Lung (tissue), 12 donors: Measurements from ENCODE around the gene EFNA5. TPM values are rescaled to one million over a fixed set of nuclear protein-coding genes. Genes with fewer than 3 reads are reported as not detected.

Experiments used
- ATAC-seq: fragments of 200-7000 bp; cut with Tn5 transposase; one replicate; pipeline ENCODE4 v1.9.1; 2020; ENCODE audit warnings: moderate number of reproducible peaks; ENCODE audit not compliant: insufficient read depth, low FRiP score
- DNase-seq, 3 donors: peaks; one replicate each; pipeline ENCODE4 v3.0.0-alpha.2; 2013 to 2017
- H3K27ac ChIP-seq, 2 donors: one replicate each; pipeline ENCODE4 v1.5.1; 2013; ENCODE audit warnings: mild to moderate bottlenecking in 2 of 2, moderate library complexity in 2 of 2, control low read depth in 1 of 2, inconsistent platforms in 1 of 2, low read depth in 1 of 2, low read length in 1 of 2
- H3K27me3 ChIP-seq, 3 donors: one replicate each; pipeline ENCODE4 v1.5.1; 2013; ENCODE audit warnings: low read length in 2 of 3; ENCODE audit not compliant: control insufficient read depth in 3 of 3, insufficient read depth in 3 of 3
- H3K36me3 ChIP-seq, 4 donors: one replicate each; pipeline ENCODE4 v1.5.1; 2013; ENCODE audit warnings: low read length in 4 of 4, mild to moderate bottlenecking in 1 of 4, moderate library complexity in 1 of 4; ENCODE audit not compliant: control insufficient read depth in 4 of 4, insufficient read depth in 4 of 4
- H3K4me1 ChIP-seq, 5 donors: one replicate each; pipeline ENCODE4 v1.5.1; 2013; ENCODE audit warnings: low read length in 5 of 5, mild to moderate bottlenecking in 2 of 5, moderate library complexity in 1 of 5; ENCODE audit not compliant: control insufficient read depth in 5 of 5, insufficient read depth in 5 of 5
- H3K4me3 ChIP-seq: one replicate; pipeline ENCODE4 v1.5.1; 2013; ENCODE audit warnings: mild to moderate bottlenecking, control low read depth, moderate library complexity
- H3K9ac ChIP-seq, 2 donors: one replicate each; pipeline ENCODE4 v1.5.1; 2013; ENCODE audit warnings: low read length in 2 of 2, control low read depth in 1 of 2; ENCODE audit not compliant: insufficient read depth in 1 of 2
- H3K9me3 ChIP-seq, 4 donors: one replicate each; pipeline ENCODE4 v1.5.1; 2013; ENCODE audit warnings: low read length in 3 of 4, mild to moderate bottlenecking in 1 of 4, moderate library complexity in 1 of 4; ENCODE audit not compliant: control insufficient read depth in 4 of 4, insufficient read depth in 3 of 4
- CTCF ChIP-seq: IDR thresholded peaks from 2 replicates; pipeline ENCODE4 v1.5.1; 2012; ENCODE audit warnings: mild to moderate bottlenecking; ENCODE audit errors: control extremely low read depth, extremely low read depth
- WGBS, 2 donors: extraction: QIAGEN DNeasy Blood & Tissue Kit; methylation state at CpG; one replicate each; pipeline ENCODE4 v1.1.7; 2013; 5-methylcytosine and 5-hydroxymethylcytosine counted together
- polyA plus RNA-seq, 2 donors: library from polyadenylated mRNA; stranded (reverse); fragments of 200-250 nt; gene quantifications; one replicate each; pipeline ENCODE4 v1.2.1, GENCODE V29; 2013
- total RNA-seq, 2 donors: library from RNA; depleted of rRNA in 1 of 2; stranded (reverse); fragments of >200 nt in 1 of 2; gene quantifications; one replicate each; pipeline ENCODE4 v1.2.1, GENCODE V29; 2014 to 2021
- donor health status: control.
- donor health status: control.
- donor health status: Bipolar disorder and iron deficiency.
- donor health status: healthy.
- donor health status: DM: yes; HTN: yes; CAD: no.

EFNA5 gene
- total and polyA plus RNA-seq, 4 donors, result 2.1 to 18.4 (median 7.8) TPM

GRCh38 chr5:107554776-107555424 lies 115.8 kb downstream of the EFNA5 start:
- no peak for DNase-seq
- no peaks in the 10 kb centered on the region for H3K27me3 ChIP-seq
- H3K9ac ChIP-seq, result no peak overlapping the region
- peaks cover 0 to 13% (median 0%) of the 10 kb centered on the region in 5 donors for H3K4me1 ChIP-seq
- H3K4me3 ChIP-seq, result no peak overlapping the region
- no peak for ATAC-seq
- peak overlapping the region in 1 of 2 donors; percentile 57 for H3K27ac ChIP-seq
- no peaks in the 10 kb centered on the region for H3K9me3 ChIP-seq
- no peaks in the 10 kb centered on the region for H3K36me3 ChIP-seq
- 84 to 91% methylated on average over 7 of the region's 7 CpGs for WGBS, 2 donors
- TF ChIP-seq CTCF, result no peak

GRCh38 chr5:107553117-107553555 lies 117.6 kb downstream of the EFNA5 start:
- no peak for TF ChIP-seq CTCF
- H3K27me3 ChIP-seq, result no peaks in the 10 kb centered on the region
- H3K9ac ChIP-seq, result no peak overlapping the region
- 71 to 79% methylated on average over 7 of the region's 7 CpGs for WGBS, 2 donors
- no peak overlapping the region for H3K27ac ChIP-seq
- peaks cover 0 to 14% (median 0%) of the 10 kb centered on the region in 5 donors for H3K4me1 ChIP-seq
- DNase-seq (no peak), ATAC-seq (no peak)
- no peaks in the 10 kb centered on the region for H3K36me3 ChIP-seq
- no peak overlapping the region for H3K4me3 ChIP-seq
- H3K9me3 ChIP-seq, result no peaks in the 10 kb centered on the region

- Histone ChIP-seq H3K36me3 (no peaks in the 10 kb centered on the region), H3K4me1 (peaks cover 0 to 16% (median 0%) of the 10 kb centered on the region in 5 donors), H3K9ac (no peak overlapping the region), H3K9me3 (no peaks in the 10 kb centered on the region), H3K27ac (peak overlapping the region in 1 of 2 donors; percentile 40), H3K27me3 (no peaks in the 10 kb centered on the region), H3K4me3 (no peak overlapping the region)
- DNase-seq (no peak), ATAC-seq (no peak)
- WGBS, 2 donors, result 75 to 84% methylated on average over 3 of the region's 3 CpGs
- TF ChIP-seq CTCF, result no peak
Observed at GRCh38 chr5:107551088-107551487, 119.6 kb downstream of the EFNA5 start.
